Measurements from ENCODE around the gene ZNF439. TPM values are rescaled to one million over a fixed set of nuclear protein-coding genes. Genes with fewer than 3 reads are reported as not detected.

The ZNF439 gene
- total RNA-seq, 1 experiment from 2014 or later = 3.3 TPM

GRCh38 chr19:11890634-11891033 is 42.1 kb downstream of the ZNF439 start:
- H3K27me3 ChIP-seq (ENCODE audit: insufficient read depth, low read length) = no peaks in the 10 kb centered on the region
- H2AK5ac ChIP-seq (ENCODE audit: insufficient read length, low read length) = no peak overlapping the region
- H3K79me1 ChIP-seq (ENCODE audit: insufficient read depth, low read depth, low read length, poor library complexity, severe bottlenecking) = peaks cover 3% of the 10 kb centered on the region
- Mint-ChIP-seq H3K36me3 (ENCODE audit: insufficient read depth in 1 of 3, low read depth in 3 of 3) (peaks cover 45 to 75% (median 55%) of the 10 kb centered on the region in 3 experiments), H3K27ac (peak overlapping the region in 1 of 3 experiments; percentile 94; a peak in 3 of 7 replicates), H3K4me1 (peaks cover 36% of the 10 kb centered on the region in 2 experiments), H3K27me3 (ENCODE audit: low read depth) (peaks cover 2% of the 10 kb centered on the region; the same call in 1 of the 2 replicates), H3K4me3 (no peak overlapping the region), H3K9me3 (peaks cover 45 to 69% of the 10 kb centered on the region in 2 experiments)
- H4K91ac ChIP-seq (ENCODE audit: insufficient read length, low read depth, low read length) = no peak overlapping the region
- H2BK120ac ChIP-seq (ENCODE audit: low read depth, low read length, poor library complexity, severe bottlenecking) = no peak overlapping the region
- no peak overlapping the region for H2BK15ac ChIP-seq (ENCODE audit: low read depth, low read length)
- H2BK20ac ChIP-seq (ENCODE audit: low read depth, low read length, poor library complexity, severe bottlenecking) = no peak overlapping the region
- no peak overlapping the region for H3K14ac ChIP-seq (ENCODE audit: insufficient read depth, low read length)
- H2AFZ ChIP-seq (ENCODE audit: low read length) = no peak overlapping the region
- H3K4ac ChIP-seq (ENCODE audit: low read depth, low read length) = no peak overlapping the region
- H3K9ac ChIP-seq (ENCODE audit: extremely low read depth, insufficient read length, low read length) = no peak overlapping the region
- no peak overlapping the region for H3K18ac ChIP-seq (ENCODE audit: insufficient read length, low read depth, low read length)
- no peak overlapping the region for H4K8ac ChIP-seq (replicated peaks; ENCODE audit: insufficient read length, low read depth, low read length)
- H3K9me3 ChIP-seq (ENCODE audit: control insufficient read depth, low read depth, low read length) = peaks cover 7% of the 10 kb centered on the region
- no peak overlapping the region for H4K5ac ChIP-seq (ENCODE audit: insufficient read length, low read depth, low read length)
- peaks cover 6% of the 10 kb centered on the region; the same call in 1 of the 2 replicates for H3K4me1 ChIP-seq (ENCODE audit: insufficient read depth, low read length)
- H3T11ph ChIP-seq (ENCODE audit: low read length) = no peak overlapping the region
- no peak overlapping the region for H2BK12ac ChIP-seq (ENCODE audit: insufficient read length, low read depth, low read length)
- no peak overlapping the region for H2BK5ac ChIP-seq (ENCODE audit: insufficient read length, low read length)
- H3K56ac ChIP-seq (ENCODE audit: insufficient read length, low read depth, low read length) = no peak overlapping the region
- H3K27ac ChIP-seq (ENCODE audit: insufficient read length, low read depth, low read length) = no peak overlapping the region
- H3K23me2 ChIP-seq (ENCODE audit: insufficient read length, low read depth, low read length, poor library complexity, severe bottlenecking) = peaks cover 8% of the 10 kb centered on the region
- no peak overlapping the region for H3K4me2 ChIP-seq (ENCODE audit: insufficient read depth, insufficient read length, low read length)
- 0 out of 2 replicates have a peak, but pooled peaks cover 2% of the 10 kb centered on the region for H3K79me2 ChIP-seq (ENCODE audit: insufficient read depth, low read length)
- no peak overlapping the region for H3K23ac ChIP-seq (ENCODE audit: insufficient read length, low read depth, low read length)
- no peak for TF ChIP-seq CTCF (conservative IDR thresholded peaks at IDR 0.05)
- no peaks in the 10 kb centered on the region for H4K20me1 ChIP-seq (ENCODE audit: control insufficient read depth, insufficient read depth, insufficient read length)
- no CpG with 5 or more reads among the region's 5 CpGs for WGBS (ENCODE audit: extremely low coverage, insufficient read length, low lambda C conversion rate)
- DNase-seq = no peak
